Prostate gland (tissue), 2 donors: ENCODE measurements around the gene EMC9.

Experiments
- POLR2A ChIP-seq: fragments of 450-650 bp; IDR thresholded peaks from one replicate; pipeline ENCODE4 v1.6.1; 2016; ENCODE audit warnings: antibody characterized with exemption, mild to moderate bottlenecking
- POLR2AphosphoS5 ChIP-seq: sonication (generic); formaldehyde crosslinking; IDR thresholded peaks from one replicate; pipeline ENCODE4 v1.6.1; 2017; ENCODE audit warnings: antibody characterized with exemption
- TF ChIP-seq, protein P1 (sequence below), 4 experiments: fragments of 200-600 bp in 2 of 4; fragments of 450-650 bp in 2 of 4; sonication (generic) in 2 of 4; IDR thresholded peaks; 1 replicate in 3 of 4; 2 replicates in 1 of 4; pipeline ENCODE4 v1.5.1; 2016 to 2019; ENCODE audit warnings: antibody characterized with exemption in 4 of 4, mild to moderate bottlenecking in 2 of 4, moderate library complexity in 2 of 4

DNA sequence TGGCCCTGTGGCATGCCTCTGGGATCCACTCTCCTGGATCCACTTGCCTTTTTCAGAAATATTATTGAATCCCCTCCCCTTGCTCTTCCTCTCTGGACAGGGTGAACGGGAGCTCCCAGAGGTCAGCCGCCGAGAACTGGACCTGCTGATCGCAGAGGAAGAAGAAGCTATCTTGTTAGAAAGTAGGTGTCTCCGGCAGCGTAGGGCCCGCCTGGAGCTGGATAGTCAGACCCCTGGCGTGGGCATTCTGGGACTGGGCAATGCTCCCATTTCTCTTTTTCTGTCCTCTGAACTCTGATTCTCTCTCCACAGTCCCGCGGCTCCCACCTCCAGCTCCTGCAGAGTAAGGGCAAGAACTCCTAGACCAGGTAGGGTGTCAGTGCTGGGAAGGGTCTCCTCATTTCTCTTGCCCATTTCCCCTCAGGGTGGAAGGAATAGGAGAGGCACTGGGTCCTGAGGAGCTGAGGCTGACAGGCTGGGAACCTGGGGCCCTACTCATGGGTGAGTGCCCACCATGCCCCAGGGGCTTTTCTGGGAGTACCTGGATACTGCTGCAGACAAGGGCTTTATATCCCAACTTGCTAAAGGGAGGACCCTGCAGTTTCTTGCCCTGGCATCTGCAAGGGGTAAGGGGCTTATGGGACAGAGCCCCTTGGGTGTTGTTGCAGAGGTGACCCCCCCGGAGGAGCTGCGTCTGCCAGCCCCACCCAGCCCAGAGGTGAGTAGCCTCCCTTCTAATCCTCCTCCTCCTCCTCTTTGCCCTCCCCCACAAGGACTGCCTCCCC, 35.8 kb upstream of the EMC9 start:
- no peak for TF ChIP-seq POLR2A
- TF ChIP-seq, protein P1, sequence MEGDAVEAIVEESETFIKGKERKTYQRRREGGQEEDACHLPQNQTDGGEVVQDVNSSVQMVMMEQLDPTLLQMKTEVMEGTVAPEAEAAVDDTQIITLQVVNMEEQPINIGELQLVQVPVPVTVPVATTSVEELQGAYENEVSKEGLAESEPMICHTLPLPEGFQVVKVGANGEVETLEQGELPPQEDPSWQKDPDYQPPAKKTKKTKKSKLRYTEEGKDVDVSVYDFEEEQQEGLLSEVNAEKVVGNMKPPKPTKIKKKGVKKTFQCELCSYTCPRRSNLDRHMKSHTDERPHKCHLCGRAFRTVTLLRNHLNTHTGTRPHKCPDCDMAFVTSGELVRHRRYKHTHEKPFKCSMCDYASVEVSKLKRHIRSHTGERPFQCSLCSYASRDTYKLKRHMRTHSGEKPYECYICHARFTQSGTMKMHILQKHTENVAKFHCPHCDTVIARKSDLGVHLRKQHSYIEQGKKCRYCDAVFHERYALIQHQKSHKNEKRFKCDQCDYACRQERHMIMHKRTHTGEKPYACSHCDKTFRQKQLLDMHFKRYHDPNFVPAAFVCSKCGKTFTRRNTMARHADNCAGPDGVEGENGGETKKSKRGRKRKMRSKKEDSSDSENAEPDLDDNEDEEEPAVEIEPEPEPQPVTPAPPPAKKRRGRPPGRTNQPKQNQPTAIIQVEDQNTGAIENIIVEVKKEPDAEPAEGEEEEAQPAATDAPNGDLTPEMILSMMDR (IDR thresholded peaks at IDR 0.05): no peak
- no peak for TF ChIP-seq POLR2AphosphoS5
